Stimulated activated CD4-positive, alpha-beta T cell treated with anti-CD3 and anti-CD28 coated beads, Interleukin-15, amount 100 ng/mL, for 24 hours (primary cell): ENCODE results near the gene SHF.
A peak's percentile ranks its signal among the peaks of the same experiment; 100 is the strongest.
"Not testable (repeated sequence)": the region's sequence is repeated elsewhere in the genome, so short reads cannot be mapped to it uniquely, and the experiment has no call there.

ENCODE experiments used
- DNase-seq: peaks from one replicate; pipeline ENCODE4 v3.0.0-alpha.2; 2020

SHF gene

GRCh38 chr15:45187894-45188830 is at the start of gene SHF:
Gene SHF (minus strand): TSS chr15:45187966. CDS start chr15:45187951, 15 bp downstream.
- DNase-seq: peak; percentile 85

GRCh38 chr15:45236806-45237205 is 49.0 kb upstream of the SHF start:
- DNase-seq: not testable (repeated sequence)

GRCh38 chr15:45234562-45235235 is 46.9 kb upstream of the SHF start:
- no peak for DNase-seq

GRCh38 chr15:45231864-45232562 is 44.2 kb upstream of the SHF start:
- DNase-seq: no peak

- no peak for DNase-seq
These were observed 43.4 kb upstream of the SHF start for GRCh38 chr15:45231132-45231531.

- DNase-seq: no peak
These were observed 42.6 kb upstream of the SHF start for GRCh38 chr15:45230245-45230965.

GRCh38 chr15:45228931-45229330 is 41.2 kb upstream of the SHF start:
- no peak for DNase-seq

GRCh38 chr15:45225506-45226273 is 37.9 kb upstream of the SHF start:
- DNase-seq: no peak

GRCh38 chr15:45224621-45225217 is 37.0 kb upstream of the SHF start:
- DNase-seq: no peak

- DNase-seq: no peak
These were observed 34.2 kb upstream of the SHF start for GRCh38 chr15:45221967-45222366.

GRCh38 chr15:45221053-45221599 is 33.4 kb upstream of the SHF start:
- no peak for DNase-seq

- DNase-seq: no peak
These were observed 24.7 kb upstream of the SHF start for GRCh38 chr15:45212493-45212892.

GRCh38 chr15:45205192-45205591 is 17.4 kb upstream of the SHF start:
- DNase-seq: peak; percentile 76

GRCh38 chr15:45203182-45203581 is 15.4 kb upstream of the SHF start:
- no peak for DNase-seq

- no peak for DNase-seq
These were observed 14.1 kb upstream of the SHF start for GRCh38 chr15:45201869-45202268.

- no peak for DNase-seq
These were observed 13.7 kb upstream of the SHF start for GRCh38 chr15:45201557-45201859.

GRCh38 chr15:45200799-45201556 is 13.2 kb upstream of the SHF start:
- peak; percentile 90 for DNase-seq

GRCh38 chr15:45200001-45200798 is 12.4 kb upstream of the SHF start:
- peak; percentile 94 for DNase-seq

- peak; percentile 57 for DNase-seq
These were observed 11.5 kb upstream of the SHF start for GRCh38 chr15:45199136-45199810.
